H9 (cell line): ENCODE measurements around the gene MCEMP1. TPM values are rescaled to one million over a fixed set of nuclear protein-coding genes. Genes with fewer than 3 reads are reported as not detected.

Experiments
- DNase-seq: peaks from one replicate; pipeline ENCODE4 v3.0.0-alpha.2; 2017
- H2AFZ ChIP-seq: one replicate; pipeline ENCODE4 v1.6.1; 2013; ENCODE audit warnings: mild to moderate bottlenecking, low read length, control low read depth, moderate library complexity
- H2AK5ac ChIP-seq: 2 replicates; pipeline ENCODE4 v1.6.1; 2013; ENCODE audit warnings: low read length, control low read depth, mixed read lengths; ENCODE audit not compliant: insufficient read length
- H2BK120ac ChIP-seq: one replicate; pipeline ENCODE4 v1.6.1; 2013; ENCODE audit warnings: low read depth, mild to moderate bottlenecking, low read length, control low read depth, inconsistent platforms; ENCODE audit not compliant: poor library complexity, severe bottlenecking
- H2BK12ac ChIP-seq: 2 replicates; pipeline ENCODE4 v1.6.1; 2013; ENCODE audit warnings: low read length, control low read depth, mixed read lengths, low read depth; ENCODE audit not compliant: insufficient read length
- H2BK15ac ChIP-seq: 2 replicates; pipeline ENCODE4 v1.6.1; 2013; ENCODE audit warnings: low read depth, low read length, control low read depth
- H2BK20ac ChIP-seq: one replicate; pipeline ENCODE4 v1.6.1; 2013; ENCODE audit warnings: low read depth, mild to moderate bottlenecking, low read length, control low read depth, inconsistent platforms; ENCODE audit not compliant: poor library complexity, severe bottlenecking
- H2BK5ac ChIP-seq: 2 replicates; pipeline ENCODE4 v1.6.1; 2013; ENCODE audit warnings: low read length, control low read depth, mixed read lengths; ENCODE audit not compliant: insufficient read length
- H3K14ac ChIP-seq: 2 replicates; pipeline ENCODE4 v1.6.1; 2013; ENCODE audit warnings: low read length, control low read depth; ENCODE audit not compliant: insufficient read depth
- H3K18ac ChIP-seq: 2 replicates; pipeline ENCODE4 v1.6.1; 2013; ENCODE audit warnings: low read depth, mild to moderate bottlenecking, mixed read lengths, low read length, control low read depth; ENCODE audit not compliant: insufficient read length
- H3K23ac ChIP-seq: 2 replicates; pipeline ENCODE4 v1.6.1; 2013; ENCODE audit warnings: low read length, control low read depth, mixed read lengths, low read depth; ENCODE audit not compliant: insufficient read length
- H3K23me2 ChIP-seq: 2 replicates; pipeline ENCODE4 v1.6.1; 2013; ENCODE audit warnings: low read depth, mild to moderate bottlenecking, mixed read lengths, low read length, control low read depth; ENCODE audit not compliant: insufficient read length, poor library complexity, severe bottlenecking
- H3K27ac ChIP-seq: 2 replicates; pipeline ENCODE4 v1.5.1; 2013; ENCODE audit warnings: low read length, control low read depth, mixed read lengths, low read depth; ENCODE audit not compliant: insufficient read length
- H3K27me3 ChIP-seq: 2 replicates; pipeline ENCODE4 v1.6.1; 2013; ENCODE audit warnings: low read length, control low read depth, inconsistent platforms; ENCODE audit not compliant: insufficient read depth
- H3K4ac ChIP-seq: 2 replicates; pipeline ENCODE4 v1.6.1; 2013; ENCODE audit warnings: low read depth, mild to moderate bottlenecking, control low read depth, inconsistent platforms, low read length, moderate library complexity
- H3K4me1 ChIP-seq: 2 replicates; pipeline ENCODE4 v1.6.1; 2013; ENCODE audit warnings: low read length, control low read depth, inconsistent platforms; ENCODE audit not compliant: insufficient read depth
- H3K4me2 ChIP-seq: 2 replicates; pipeline ENCODE4 v1.6.1; 2013; ENCODE audit warnings: low read length, control low read depth, mixed read lengths; ENCODE audit not compliant: insufficient read length, insufficient read depth
- H3K56ac ChIP-seq: 2 replicates; pipeline ENCODE4 v1.6.1; 2013; ENCODE audit warnings: low read depth, mild to moderate bottlenecking, mixed read lengths, low read length, control low read depth; ENCODE audit not compliant: insufficient read length
- H3K79me1 ChIP-seq: 2 replicates; pipeline ENCODE4 v1.6.1; 2013; ENCODE audit warnings: low read depth, mild to moderate bottlenecking, moderate library complexity, low read length, control low read depth, inconsistent platforms; ENCODE audit not compliant: insufficient read depth, poor library complexity, severe bottlenecking
- H3K79me2 ChIP-seq: 2 replicates; pipeline ENCODE4 v1.6.1; 2013; ENCODE audit warnings: low read length, control low read depth, inconsistent platforms; ENCODE audit not compliant: insufficient read depth
- H3K9ac ChIP-seq: 2 replicates; pipeline ENCODE4 v1.6.1; 2013; ENCODE audit warnings: low read length, control low read depth, mixed read lengths; ENCODE audit not compliant: insufficient read length; ENCODE audit errors: extremely low read depth
- H3K9me3 ChIP-seq: one replicate; pipeline ENCODE4 v1.6.1; 2013; ENCODE audit warnings: low read depth, low read length, inconsistent platforms; ENCODE audit not compliant: control insufficient read depth
- H3T11ph ChIP-seq: one replicate; pipeline ENCODE4 v1.6.1; 2013; ENCODE audit warnings: mild to moderate bottlenecking, low read length, control low read depth, inconsistent platforms
- H4K20me1 ChIP-seq: one replicate; pipeline ENCODE4 v1.6.1; 2013; ENCODE audit not compliant: control insufficient read depth, insufficient read length, insufficient read depth
- H4K5ac ChIP-seq: 2 replicates; pipeline ENCODE4 v1.6.1; 2013; ENCODE audit warnings: low read depth, mild to moderate bottlenecking, mixed read lengths, low read length, control low read depth; ENCODE audit not compliant: insufficient read length
- H4K8ac ChIP-seq: replicated peaks from 2 replicates; pipeline ENCODE4 v1.6.1; 2013; ENCODE audit warnings: low read length, control low read depth, mixed read lengths, low read depth; ENCODE audit not compliant: insufficient read length
- H4K91ac ChIP-seq: 2 replicates; pipeline ENCODE4 v1.6.1; 2013; ENCODE audit warnings: low read depth, mild to moderate bottlenecking, moderate library complexity, mixed read lengths, low read length, control low read depth; ENCODE audit not compliant: insufficient read length
- H3K27ac Mint-ChIP-seq, 3 experiments: 2 replicates in 2 of 3; 3 replicates in 1 of 3; pipeline ENCODE4 v1.8.0; 2020 to 2021; ENCODE audit warnings: mixed read lengths in 3 of 3, mild to moderate bottlenecking in 1 of 3, moderate library complexity in 1 of 3
- H3K27me3 Mint-ChIP-seq: 2 replicates; pipeline ENCODE4 v1.8.0; 2021; ENCODE audit warnings: low read depth, mild to moderate bottlenecking, moderate library complexity, mixed read lengths
- H3K36me3 Mint-ChIP-seq, 3 experiments: 2 replicates in 2 of 3; 3 replicates in 1 of 3; pipeline ENCODE4 v1.8.0; 2020 to 2021; ENCODE audit warnings: low read depth in 3 of 3, mixed read lengths in 3 of 3; ENCODE audit not compliant: insufficient read depth in 1 of 3
- H3K4me1 Mint-ChIP-seq, 2 experiments: 2 replicates each; pipeline ENCODE4 v1.8.0; 2020; ENCODE audit warnings: mixed read lengths in 2 of 2
- H3K4me3 Mint-ChIP-seq, 2 experiments: 2 replicates in 1 of 2; 3 replicates in 1 of 2; pipeline ENCODE4 v1.8.0; 2020 to 2021; ENCODE audit warnings: mild to moderate bottlenecking in 2 of 2, mixed read lengths in 2 of 2, moderate library complexity in 1 of 2
- H3K9me3 Mint-ChIP-seq, 2 experiments: 2 replicates in 1 of 2; 3 replicates in 1 of 2; pipeline ENCODE4 v1.8.0; 2020; ENCODE audit warnings: mild to moderate bottlenecking in 2 of 2, mixed read lengths in 2 of 2, moderate library complexity in 1 of 2
- CTCF ChIP-seq: fragments of 200-600 bp; sonication (generic); conservative IDR thresholded peaks from 3 replicates; pipeline ENCODE4 v1.8.0; 2021; ENCODE audit warnings: antibody characterized with exemption, mild to moderate bottlenecking
- WGBS: extraction: QIAGEN DNeasy Blood & Tissue Kit; methylation state at CpG from one replicate; pipeline ENCODE4 v1.1.7; 2013; ENCODE audit warnings: missing lambda C conversion rate, low lambda C conversion rate, mixed read lengths; ENCODE audit not compliant: insufficient read length; ENCODE audit errors: extremely low coverage; 5-methylcytosine and 5-hydroxymethylcytosine counted together
- total RNA-seq: library from RNA; stranded (reverse); gene quantifications from 2 replicates; pipeline ENCODE4 v1.2.1, GENCODE V29; 2021

MCEMP1 gene
- total RNA-seq, 1 experiment from 2014 or later, result not detected

GRCh38 chr19:7645163-7645562, 31.7 kb upstream of the MCEMP1 start:
- TF ChIP-seq CTCF, result no peak
- Histone ChIP-seq H2BK5ac (no peak overlapping the region), H3K4me1 (no peaks in the 10 kb centered on the region), H4K91ac (no peak overlapping the region), H3K79me2 (no peaks in the 10 kb centered on the region), H4K8ac (no peak overlapping the region), H2AFZ (no peak overlapping the region), H2BK15ac (peak overlapping the region; percentile 27; the same call in 1 of the 2 replicates), H3K9me3 (no peaks in the 10 kb centered on the region), H3K4me2 (no peak overlapping the region), H3K56ac (no peak overlapping the region), H4K5ac (no peak overlapping the region), H3K14ac (no peak overlapping the region; the same call in 1 of the 2 replicates), H3K9ac (no peak overlapping the region), H3K27me3 (no peaks in the 10 kb centered on the region), H3K23me2 (no peaks in the 10 kb centered on the region), H2BK12ac (no peak overlapping the region), H2AK5ac (no peak overlapping the region), H3K4ac (no peak overlapping the region), H3K23ac (no peak overlapping the region), H3K18ac (no peak overlapping the region), H2BK20ac (no peak overlapping the region), H3K27ac (no peak overlapping the region), H2BK120ac (no peak overlapping the region), H4K20me1 (no peaks in the 10 kb centered on the region), H3K79me1 (no peaks in the 10 kb centered on the region), H3T11ph (no peak overlapping the region)
- Mint-ChIP-seq H3K27me3 (peaks cover 7% of the 10 kb centered on the region), H3K36me3 (peaks cover 2 to 18% (median 11%) of the 10 kb centered on the region in 3 experiments), H3K9me3 (no peaks in the 10 kb centered on the region; a peak in 1 of 5 replicates), H3K4me3 (no peak overlapping the region), H3K4me1 (peaks cover 0 to 8% of the 10 kb centered on the region in 2 experiments; a peak in 2 of 4 replicates), H3K27ac (no peak overlapping the region)
- no CpG with 5 or more reads among the region's 14 CpGs for WGBS
- DNase-seq, result no peak
